GM20431 (cell line): Measurements from ENCODE around the gene TRIP13.

Experiments used
- in situ Hi-C: fragments of 300-500 bp; cut with MseI, MboI; formaldehyde crosslinking; loops from one replicate; pipeline ENCODE4 v1.15.0; 2020; ENCODE audit warnings: low sequenced_read_pairs; ENCODE audit not compliant: unreplicated experiment

Gene TRIP13

GRCh38 chr5:961002-961710 lies 68.5 kb downstream of the TRIP13 start:
- in situ Hi-C loops, result no loop called here

- in situ Hi-C loops, result no loop called here
Measured at GRCh38 chr5:961711-962240, 69.1 kb downstream of the TRIP13 start.

DNA sequence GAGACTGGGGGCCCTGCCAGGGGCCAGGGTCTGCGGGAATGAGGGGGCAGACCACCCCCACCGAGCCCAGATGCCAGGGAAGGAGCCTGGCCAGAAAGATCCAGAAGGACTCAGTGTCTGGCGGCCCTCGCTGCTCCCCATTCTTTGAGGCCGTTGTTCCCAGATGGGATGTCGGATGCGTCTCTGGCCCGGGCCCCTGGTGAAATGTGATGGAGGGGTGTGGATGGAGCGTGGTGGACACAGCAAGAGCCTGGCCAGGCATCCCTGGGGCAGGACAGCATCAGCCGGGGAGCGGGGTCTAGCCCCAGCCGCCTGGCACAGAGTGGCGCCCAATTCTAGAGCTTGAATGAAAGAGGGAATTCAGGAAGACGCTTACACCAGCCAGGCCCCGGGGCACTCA lies 69.7 kb downstream of the TRIP13 start:
- in situ Hi-C loops, result no loop called here

DNA sequence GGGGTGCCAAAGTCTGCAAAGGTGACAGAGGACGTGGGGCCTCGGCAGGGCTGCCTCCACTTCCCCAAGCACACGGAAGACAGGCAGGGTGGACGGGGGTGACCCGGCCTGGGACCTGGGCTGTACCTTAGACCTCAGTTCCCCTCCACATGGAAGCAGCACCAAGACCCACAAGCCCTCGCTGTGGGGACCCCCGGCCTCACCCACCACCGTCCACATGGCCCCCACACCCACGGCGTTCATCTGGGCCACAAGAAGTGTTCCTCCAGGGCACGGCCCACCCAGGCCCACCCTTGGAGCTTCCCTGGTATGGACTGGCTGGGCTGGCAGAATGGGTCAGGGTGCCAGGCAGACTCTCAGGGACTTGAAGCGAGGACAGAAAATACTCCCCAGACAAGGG lies 70.1 kb downstream of the TRIP13 start:
- in situ Hi-C loops, result no loop called here

DNA sequence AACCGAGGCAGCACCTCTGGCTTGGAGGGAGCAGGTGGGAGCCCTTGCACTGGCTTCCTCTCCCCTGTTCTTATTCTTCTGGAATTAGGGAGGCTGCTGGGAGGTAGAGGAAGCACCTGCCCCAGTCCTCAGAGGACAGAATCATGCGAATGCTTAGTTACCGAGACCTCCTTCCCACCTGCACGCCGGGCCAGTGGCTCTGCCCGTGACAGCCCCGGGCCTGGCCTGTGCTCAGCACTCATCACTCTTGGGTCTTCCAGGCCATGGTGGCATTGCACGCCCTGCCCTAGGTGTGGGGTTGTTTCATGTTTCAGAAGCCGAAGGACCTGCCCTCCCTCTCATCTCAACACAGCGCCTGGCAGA lies 70.6 kb downstream of the TRIP13 start:
- in situ Hi-C loops, result no loop called here

DNA sequence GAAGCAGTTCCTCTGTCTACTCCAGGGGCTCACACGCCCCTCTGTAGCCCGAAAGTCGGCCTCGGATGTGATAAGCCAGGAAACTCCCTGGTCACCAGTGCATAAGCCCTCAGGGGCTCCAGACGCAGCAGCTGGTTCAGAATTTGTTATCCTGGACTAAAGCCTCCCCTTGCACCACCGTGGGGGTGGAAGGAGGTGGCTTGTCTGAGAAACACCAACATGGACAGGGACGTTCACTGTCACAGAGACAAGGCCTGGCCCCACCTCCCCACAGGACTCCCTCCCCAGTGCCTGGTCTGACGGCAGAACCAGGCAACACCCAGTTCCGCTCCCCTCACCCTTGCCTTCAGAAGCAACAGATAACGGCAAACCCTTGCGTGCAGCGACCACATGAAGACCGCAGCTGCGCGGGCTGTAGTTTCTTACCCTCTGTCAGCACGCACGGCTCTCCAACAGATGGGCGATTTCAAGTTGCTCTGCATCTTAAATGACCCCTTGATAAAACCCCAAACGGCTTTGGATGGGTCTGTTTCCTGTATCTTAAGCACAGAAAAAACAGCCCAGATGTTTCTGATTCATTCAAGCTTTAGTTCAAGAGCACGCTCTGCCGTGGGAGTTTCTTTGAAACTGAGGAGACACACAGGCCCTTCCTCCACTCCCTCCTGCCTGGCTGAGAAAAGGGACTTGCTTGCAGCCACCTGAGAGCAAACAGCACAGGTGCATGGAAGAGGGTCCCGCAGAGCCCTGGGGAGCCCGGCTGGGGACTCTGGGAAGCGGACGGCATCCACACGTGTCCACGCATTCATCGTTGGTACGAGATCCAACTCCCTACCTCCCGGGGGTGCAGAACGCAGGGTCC lies 71.2 kb downstream of the TRIP13 start:
- in situ Hi-C loops, result no loop called here

DNA sequence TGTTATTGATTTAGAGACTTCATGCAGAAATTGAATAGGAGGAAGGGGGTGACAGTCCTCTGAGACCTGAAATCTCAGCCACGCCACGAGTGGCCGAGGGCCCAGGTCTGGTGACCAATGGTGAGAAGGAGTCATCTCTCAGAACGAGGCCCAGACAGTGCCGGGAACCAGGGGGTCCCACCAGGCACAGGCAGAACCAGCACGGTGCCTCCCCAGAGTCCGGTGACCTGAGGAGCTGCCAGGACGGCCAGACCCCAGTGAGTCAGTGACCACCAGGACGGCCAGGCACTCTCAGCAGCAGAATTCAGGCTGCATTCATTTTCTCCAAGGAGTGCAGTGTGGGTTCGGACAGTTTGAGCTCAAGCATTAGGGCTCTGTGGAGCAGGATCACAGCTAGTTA lies 72.1 kb downstream of the TRIP13 start:
- in situ Hi-C loops, result no loop called here

DNA sequence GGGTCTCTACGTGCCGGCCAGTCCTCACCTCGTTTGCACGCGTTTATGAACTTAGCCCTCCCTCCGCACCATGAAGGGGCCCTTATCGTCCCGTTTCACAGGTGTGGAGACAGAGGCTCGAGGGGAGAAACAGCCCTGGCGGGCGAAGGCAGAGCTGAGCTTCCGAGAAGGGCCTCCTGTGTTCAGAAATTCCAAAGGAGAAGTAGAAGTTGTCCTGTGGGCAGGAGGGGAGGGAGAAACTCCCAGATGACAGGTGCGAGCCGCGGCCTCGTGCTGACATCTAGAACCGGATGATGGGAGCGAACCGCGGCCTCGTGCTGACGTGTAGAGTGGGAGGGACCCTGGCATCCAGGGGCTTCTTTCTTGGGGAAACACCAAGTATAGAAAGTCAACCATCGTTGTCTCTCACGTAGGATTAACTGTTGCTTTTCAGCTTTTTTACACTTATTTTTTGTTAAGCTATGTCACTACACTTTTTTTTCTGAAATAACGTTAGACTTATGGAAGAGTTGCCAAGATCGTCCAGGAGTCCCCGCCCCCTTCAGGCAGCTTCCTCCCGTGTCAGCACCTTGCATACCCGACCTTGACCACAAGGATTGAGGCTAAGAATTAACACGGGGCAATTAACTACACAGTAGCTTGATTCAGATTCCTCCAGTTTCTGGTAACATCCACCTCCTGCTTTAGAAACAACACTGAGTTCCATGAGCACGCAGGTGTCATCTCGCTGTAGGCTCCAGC lies 73.1 kb downstream of the TRIP13 start:
- in situ Hi-C loops, result no loop called here

GRCh38 chr5:966345-966710 lies 73.6 kb downstream of the TRIP13 start:
- in situ Hi-C loops, result no loop called here

DNA sequence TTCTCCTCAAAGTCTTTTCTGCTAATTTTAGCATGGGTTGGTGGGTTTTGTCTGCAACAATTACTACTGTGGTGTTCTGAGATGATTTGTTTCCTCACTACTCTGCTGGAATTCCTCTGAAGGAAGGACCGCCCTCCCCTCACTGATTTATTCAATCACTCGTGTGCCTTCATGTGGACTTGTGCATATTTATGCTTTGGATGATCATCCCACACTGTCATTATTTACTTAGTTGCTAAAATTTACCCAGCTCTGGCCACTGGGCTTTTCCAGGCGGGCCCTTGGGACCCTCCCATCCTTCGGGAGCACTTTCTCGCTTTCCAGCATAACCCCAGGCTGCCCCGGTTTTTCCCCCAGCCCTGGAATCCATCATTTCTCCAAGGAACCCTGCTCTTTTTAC lies 74.3 kb downstream of the TRIP13 start:
- in situ Hi-C loops, result no loop called here
